H9 (cell line): ENCODE data around the gene SORBS1. TPM values are rescaled to one million over a fixed set of nuclear protein-coding genes. Genes with fewer than 3 reads are reported as not detected.

Source experiments
- DNase-seq: peaks from one replicate; pipeline ENCODE4 v3.0.0-alpha.2; 2017
- H2AFZ ChIP-seq: one replicate; pipeline ENCODE4 v1.6.1; 2013; ENCODE audit warnings: mild to moderate bottlenecking, low read length, control low read depth, moderate library complexity
- H2AK5ac ChIP-seq: 2 replicates; pipeline ENCODE4 v1.6.1; 2013; ENCODE audit warnings: low read length, control low read depth, mixed read lengths; ENCODE audit not compliant: insufficient read length
- H2BK120ac ChIP-seq: one replicate; pipeline ENCODE4 v1.6.1; 2013; ENCODE audit warnings: low read depth, mild to moderate bottlenecking, low read length, control low read depth, inconsistent platforms; ENCODE audit not compliant: poor library complexity, severe bottlenecking
- H2BK12ac ChIP-seq: 2 replicates; pipeline ENCODE4 v1.6.1; 2013; ENCODE audit warnings: low read length, control low read depth, mixed read lengths, low read depth; ENCODE audit not compliant: insufficient read length
- H2BK15ac ChIP-seq: 2 replicates; pipeline ENCODE4 v1.6.1; 2013; ENCODE audit warnings: low read depth, low read length, control low read depth
- H2BK20ac ChIP-seq: one replicate; pipeline ENCODE4 v1.6.1; 2013; ENCODE audit warnings: low read depth, mild to moderate bottlenecking, low read length, control low read depth, inconsistent platforms; ENCODE audit not compliant: poor library complexity, severe bottlenecking
- H2BK5ac ChIP-seq: 2 replicates; pipeline ENCODE4 v1.6.1; 2013; ENCODE audit warnings: low read length, control low read depth, mixed read lengths; ENCODE audit not compliant: insufficient read length
- H3K14ac ChIP-seq: 2 replicates; pipeline ENCODE4 v1.6.1; 2013; ENCODE audit warnings: low read length, control low read depth; ENCODE audit not compliant: insufficient read depth
- H3K18ac ChIP-seq: 2 replicates; pipeline ENCODE4 v1.6.1; 2013; ENCODE audit warnings: low read depth, mild to moderate bottlenecking, mixed read lengths, low read length, control low read depth; ENCODE audit not compliant: insufficient read length
- H3K23ac ChIP-seq: 2 replicates; pipeline ENCODE4 v1.6.1; 2013; ENCODE audit warnings: low read length, control low read depth, mixed read lengths, low read depth; ENCODE audit not compliant: insufficient read length
- H3K23me2 ChIP-seq: 2 replicates; pipeline ENCODE4 v1.6.1; 2013; ENCODE audit warnings: low read depth, mild to moderate bottlenecking, mixed read lengths, low read length, control low read depth; ENCODE audit not compliant: insufficient read length, poor library complexity, severe bottlenecking
- H3K27ac ChIP-seq: 2 replicates; pipeline ENCODE4 v1.5.1; 2013; ENCODE audit warnings: low read length, control low read depth, mixed read lengths, low read depth; ENCODE audit not compliant: insufficient read length
- H3K27me3 ChIP-seq: 2 replicates; pipeline ENCODE4 v1.6.1; 2013; ENCODE audit warnings: low read length, control low read depth, inconsistent platforms; ENCODE audit not compliant: insufficient read depth
- H3K4ac ChIP-seq: 2 replicates; pipeline ENCODE4 v1.6.1; 2013; ENCODE audit warnings: low read depth, mild to moderate bottlenecking, control low read depth, inconsistent platforms, low read length, moderate library complexity
- H3K4me1 ChIP-seq: 2 replicates; pipeline ENCODE4 v1.6.1; 2013; ENCODE audit warnings: low read length, control low read depth, inconsistent platforms; ENCODE audit not compliant: insufficient read depth
- H3K4me2 ChIP-seq: 2 replicates; pipeline ENCODE4 v1.6.1; 2013; ENCODE audit warnings: low read length, control low read depth, mixed read lengths; ENCODE audit not compliant: insufficient read length, insufficient read depth
- H3K56ac ChIP-seq: 2 replicates; pipeline ENCODE4 v1.6.1; 2013; ENCODE audit warnings: low read depth, mild to moderate bottlenecking, mixed read lengths, low read length, control low read depth; ENCODE audit not compliant: insufficient read length
- H3K79me1 ChIP-seq: 2 replicates; pipeline ENCODE4 v1.6.1; 2013; ENCODE audit warnings: low read depth, mild to moderate bottlenecking, moderate library complexity, low read length, control low read depth, inconsistent platforms; ENCODE audit not compliant: insufficient read depth, poor library complexity, severe bottlenecking
- H3K79me2 ChIP-seq: 2 replicates; pipeline ENCODE4 v1.6.1; 2013; ENCODE audit warnings: low read length, control low read depth, inconsistent platforms; ENCODE audit not compliant: insufficient read depth
- H3K9ac ChIP-seq: 2 replicates; pipeline ENCODE4 v1.6.1; 2013; ENCODE audit warnings: low read length, control low read depth, mixed read lengths; ENCODE audit not compliant: insufficient read length; ENCODE audit errors: extremely low read depth
- H3K9me3 ChIP-seq: one replicate; pipeline ENCODE4 v1.6.1; 2013; ENCODE audit warnings: low read depth, low read length, inconsistent platforms; ENCODE audit not compliant: control insufficient read depth
- H3T11ph ChIP-seq: one replicate; pipeline ENCODE4 v1.6.1; 2013; ENCODE audit warnings: mild to moderate bottlenecking, low read length, control low read depth, inconsistent platforms
- H4K20me1 ChIP-seq: one replicate; pipeline ENCODE4 v1.6.1; 2013; ENCODE audit not compliant: control insufficient read depth, insufficient read length, insufficient read depth
- H4K5ac ChIP-seq: 2 replicates; pipeline ENCODE4 v1.6.1; 2013; ENCODE audit warnings: low read depth, mild to moderate bottlenecking, mixed read lengths, low read length, control low read depth; ENCODE audit not compliant: insufficient read length
- H4K8ac ChIP-seq: replicated peaks from 2 replicates; pipeline ENCODE4 v1.6.1; 2013; ENCODE audit warnings: low read length, control low read depth, mixed read lengths, low read depth; ENCODE audit not compliant: insufficient read length
- H4K91ac ChIP-seq: 2 replicates; pipeline ENCODE4 v1.6.1; 2013; ENCODE audit warnings: low read depth, mild to moderate bottlenecking, moderate library complexity, mixed read lengths, low read length, control low read depth; ENCODE audit not compliant: insufficient read length
- H3K27ac Mint-ChIP-seq, 3 experiments: 2 replicates in 2 of 3; 3 replicates in 1 of 3; pipeline ENCODE4 v1.8.0; 2020 to 2021; ENCODE audit warnings: mixed read lengths in 3 of 3, mild to moderate bottlenecking in 1 of 3, moderate library complexity in 1 of 3
- H3K27me3 Mint-ChIP-seq: 2 replicates; pipeline ENCODE4 v1.8.0; 2021; ENCODE audit warnings: low read depth, mild to moderate bottlenecking, moderate library complexity, mixed read lengths
- H3K36me3 Mint-ChIP-seq, 3 experiments: 2 replicates in 2 of 3; 3 replicates in 1 of 3; pipeline ENCODE4 v1.8.0; 2020 to 2021; ENCODE audit warnings: low read depth in 3 of 3, mixed read lengths in 3 of 3; ENCODE audit not compliant: insufficient read depth in 1 of 3
- H3K4me1 Mint-ChIP-seq, 2 experiments: 2 replicates each; pipeline ENCODE4 v1.8.0; 2020; ENCODE audit warnings: mixed read lengths in 2 of 2
- H3K4me3 Mint-ChIP-seq, 2 experiments: 2 replicates in 1 of 2; 3 replicates in 1 of 2; pipeline ENCODE4 v1.8.0; 2020 to 2021; ENCODE audit warnings: mild to moderate bottlenecking in 2 of 2, mixed read lengths in 2 of 2, moderate library complexity in 1 of 2
- H3K9me3 Mint-ChIP-seq, 2 experiments: 2 replicates in 1 of 2; 3 replicates in 1 of 2; pipeline ENCODE4 v1.8.0; 2020; ENCODE audit warnings: mild to moderate bottlenecking in 2 of 2, mixed read lengths in 2 of 2, moderate library complexity in 1 of 2
- CTCF ChIP-seq: fragments of 200-600 bp; sonication (generic); conservative IDR thresholded peaks from 3 replicates; pipeline ENCODE4 v1.8.0; 2021; ENCODE audit warnings: antibody characterized with exemption, mild to moderate bottlenecking
- WGBS: extraction: QIAGEN DNeasy Blood & Tissue Kit; methylation state at CpG from one replicate; pipeline ENCODE4 v1.1.7; 2013; ENCODE audit warnings: missing lambda C conversion rate, low lambda C conversion rate, mixed read lengths; ENCODE audit not compliant: insufficient read length; ENCODE audit errors: extremely low coverage; 5-methylcytosine and 5-hydroxymethylcytosine counted together
- total RNA-seq: library from RNA; stranded (reverse); gene quantifications from 2 replicates; pipeline ENCODE4 v1.2.1, GENCODE V29; 2021

SORBS1 gene
- total RNA-seq, 1 experiment from 2014 or later = 24.3 TPM

GRCh38 chr10:95572131-95572820 is 11.1 kb upstream of the SORBS1 start:
- H4K91ac ChIP-seq = no peak overlapping the region
- no peak overlapping the region for H2BK15ac ChIP-seq
- H3K9ac ChIP-seq = no peak overlapping the region
- H2BK20ac ChIP-seq = no peak overlapping the region
- peaks cover 2% of the 10 kb centered on the region for H3K27me3 Mint-ChIP-seq
- H3K4ac ChIP-seq = no peak overlapping the region
- H3K9me3 Mint-ChIP-seq = no peaks in the 10 kb centered on the region
- no peak overlapping the region for H3K4me2 ChIP-seq
- no peak overlapping the region for H3K14ac ChIP-seq
- no peak for DNase-seq
- WGBS = no CpG with 5 or more reads among the region's 7 CpGs
- H3K23ac ChIP-seq = no peak overlapping the region
- H3K18ac ChIP-seq = no peak overlapping the region
- no peak overlapping the region for H4K5ac ChIP-seq
- H3K79me1 ChIP-seq = no peaks in the 10 kb centered on the region
- H3K79me2 ChIP-seq = no peaks in the 10 kb centered on the region
- no peak overlapping the region for H3K27ac ChIP-seq
- TF ChIP-seq CTCF = no peak
- no peak overlapping the region for H3K56ac ChIP-seq
- H3K4me1 Mint-ChIP-seq = peaks cover 0 to 8% of the 10 kb centered on the region in 2 experiments; a peak in 2 of 4 replicates
- H4K8ac ChIP-seq = no peak overlapping the region
- H3K23me2 ChIP-seq = no peaks in the 10 kb centered on the region
- H2AFZ ChIP-seq = no peak overlapping the region
- H2BK5ac ChIP-seq = no peak overlapping the region
- H3K9me3 ChIP-seq = no peaks in the 10 kb centered on the region
- H2BK120ac ChIP-seq = no peak overlapping the region
- no peak overlapping the region for H2BK12ac ChIP-seq
- H3K27ac Mint-ChIP-seq = no peak overlapping the region
- H3T11ph ChIP-seq = no peak overlapping the region
- no peaks in the 10 kb centered on the region for H3K36me3 Mint-ChIP-seq
- no peaks in the 10 kb centered on the region for H3K4me1 ChIP-seq
- H3K27me3 ChIP-seq = no peaks in the 10 kb centered on the region
- no peak overlapping the region for H3K4me3 Mint-ChIP-seq
- no peaks in the 10 kb centered on the region for H4K20me1 ChIP-seq
- no peak overlapping the region for H2AK5ac ChIP-seq
